KMS-11 (cell line): ENCODE results near the gene PDLIM3.
"Not testable (repeated sequence)": the region's sequence is repeated elsewhere in the genome, so short reads cannot be mapped to it uniquely, and the experiment has no call there.

ENCODE experiments used
- H2AFZ ChIP-seq: fragments of 200-600 bp; sonication (generic); 2 replicates; pipeline ENCODE4 v1.6.1; 2016; ENCODE audit warnings: antibody characterized with exemption, mixed run types, low read depth
- H3K27ac ChIP-seq: fragments of 200-600 bp; sonication (generic); 2 replicates; pipeline ENCODE4 v1.6.1; 2016; ENCODE audit warnings: mild to moderate bottlenecking, mixed run types
- H3K27me3 ChIP-seq: fragments of 200-600 bp; sonication (generic); 2 replicates; pipeline ENCODE4 v1.6.1; 2017; ENCODE audit warnings: mild to moderate bottlenecking, low read depth, mixed run types, moderate library complexity; ENCODE audit not compliant: insufficient read depth
- H3K36me3 ChIP-seq: fragments of 200-600 bp; sonication (generic); 2 replicates; pipeline ENCODE4 v1.6.1; 2017; ENCODE audit warnings: mild to moderate bottlenecking, mixed run types; ENCODE audit not compliant: insufficient read depth
- H3K4me1 ChIP-seq: fragments of 200-600 bp; sonication (generic); 2 replicates; pipeline ENCODE4 v1.6.1; 2016; ENCODE audit warnings: mild to moderate bottlenecking, low read depth, mixed run types; ENCODE audit not compliant: poor library complexity, severe bottlenecking
- H3K4me2 ChIP-seq: fragments of 200-600 bp; sonication (generic); 2 replicates; pipeline ENCODE4 v1.7.0; 2016; ENCODE audit warnings: mild to moderate bottlenecking, mixed run types
- H3K4me3 ChIP-seq: fragments of 200-600 bp; sonication (generic); IDR thresholded peaks from 2 replicates; pipeline ENCODE4 v1.6.1; 2017; ENCODE audit warnings: low read depth, low read length, mixed read lengths; ENCODE audit not compliant: insufficient read depth
- H3K79me2 ChIP-seq: fragments of 200-600 bp; sonication (generic); 2 replicates; pipeline ENCODE4 v1.6.1; 2016; ENCODE audit warnings: low read depth, mixed run types; ENCODE audit not compliant: insufficient read depth
- H3K9ac ChIP-seq: fragments of 200-600 bp; sonication (generic); 2 replicates; pipeline ENCODE4 v1.6.1; 2016; ENCODE audit warnings: mild to moderate bottlenecking, mixed run types
- H4K20me1 ChIP-seq: fragments of 200-600 bp; sonication (generic); 2 replicates; pipeline ENCODE4 v1.6.1; 2016; ENCODE audit warnings: mild to moderate bottlenecking, mixed run types; ENCODE audit not compliant: insufficient read depth
- TF ChIP-seq, protein P1 (sequence below): fragments of 200-600 bp; sonication (generic); conservative IDR thresholded peaks from 2 replicates; pipeline ENCODE4 v1.6.1; 2017; ENCODE audit warnings: low read depth, mild to moderate bottlenecking, antibody characterized with exemption, low read length, moderate library complexity, mixed read lengths

Gene PDLIM3

DNA sequence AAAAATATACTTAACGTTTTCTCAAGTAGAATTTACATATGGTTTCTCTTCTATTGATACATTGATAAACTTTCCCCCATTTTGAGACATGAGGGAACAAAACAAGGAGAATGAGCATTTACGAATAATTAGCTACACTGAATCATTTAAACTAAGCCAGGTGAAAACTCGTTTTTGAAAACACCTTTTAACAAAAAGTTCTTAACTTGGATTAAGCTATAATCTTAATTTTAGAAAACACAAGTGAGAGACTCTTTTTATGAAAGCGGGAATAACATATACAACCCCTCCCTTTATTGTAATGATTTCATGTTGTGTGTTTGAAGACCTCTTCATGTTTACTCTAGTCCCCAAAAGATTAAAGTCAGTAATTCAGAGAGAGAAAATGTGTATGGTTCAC lies 20.1 kb downstream of the PDLIM3 start:
- H3K27me3 ChIP-seq: no peaks in the 10 kb centered on the region
- no peaks in the 10 kb centered on the region for H4K20me1 ChIP-seq
- H3K4me3 ChIP-seq: no peak overlapping the region
- H3K27ac ChIP-seq: no peak overlapping the region
- no peak overlapping the region for H2AFZ ChIP-seq
- TF ChIP-seq, protein P1, sequence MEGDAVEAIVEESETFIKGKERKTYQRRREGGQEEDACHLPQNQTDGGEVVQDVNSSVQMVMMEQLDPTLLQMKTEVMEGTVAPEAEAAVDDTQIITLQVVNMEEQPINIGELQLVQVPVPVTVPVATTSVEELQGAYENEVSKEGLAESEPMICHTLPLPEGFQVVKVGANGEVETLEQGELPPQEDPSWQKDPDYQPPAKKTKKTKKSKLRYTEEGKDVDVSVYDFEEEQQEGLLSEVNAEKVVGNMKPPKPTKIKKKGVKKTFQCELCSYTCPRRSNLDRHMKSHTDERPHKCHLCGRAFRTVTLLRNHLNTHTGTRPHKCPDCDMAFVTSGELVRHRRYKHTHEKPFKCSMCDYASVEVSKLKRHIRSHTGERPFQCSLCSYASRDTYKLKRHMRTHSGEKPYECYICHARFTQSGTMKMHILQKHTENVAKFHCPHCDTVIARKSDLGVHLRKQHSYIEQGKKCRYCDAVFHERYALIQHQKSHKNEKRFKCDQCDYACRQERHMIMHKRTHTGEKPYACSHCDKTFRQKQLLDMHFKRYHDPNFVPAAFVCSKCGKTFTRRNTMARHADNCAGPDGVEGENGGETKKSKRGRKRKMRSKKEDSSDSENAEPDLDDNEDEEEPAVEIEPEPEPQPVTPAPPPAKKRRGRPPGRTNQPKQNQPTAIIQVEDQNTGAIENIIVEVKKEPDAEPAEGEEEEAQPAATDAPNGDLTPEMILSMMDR: no peak
- no peak overlapping the region for H3K4me2 ChIP-seq
- H3K36me3 ChIP-seq: no peaks in the 10 kb centered on the region
- no peaks in the 10 kb centered on the region for H3K4me1 ChIP-seq
- H3K79me2 ChIP-seq: no peaks in the 10 kb centered on the region
- H3K9ac ChIP-seq: no peak overlapping the region

DNA sequence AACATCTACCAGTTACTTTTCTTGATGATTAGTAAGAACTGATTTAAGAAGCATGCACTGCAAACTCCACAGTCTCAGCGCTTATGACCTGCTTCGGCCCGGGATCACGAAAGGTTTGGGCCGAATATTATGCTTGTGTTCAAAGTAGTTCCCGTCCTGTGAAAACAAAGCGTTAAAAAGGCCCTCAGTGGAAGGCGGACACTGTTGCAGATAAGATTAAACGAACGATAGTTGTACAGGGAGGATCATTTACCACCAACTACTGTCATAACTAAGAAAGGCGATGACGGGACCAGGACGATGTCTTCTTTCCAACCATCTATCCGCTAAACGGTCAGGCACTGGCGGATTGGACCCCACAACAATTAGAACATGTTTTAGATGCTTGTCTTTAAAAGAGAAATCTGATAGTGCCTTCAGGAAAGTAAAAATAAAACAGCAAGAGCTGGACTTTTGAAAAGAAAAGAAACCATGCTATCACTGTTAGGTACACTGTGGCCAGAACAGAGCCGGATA lies 21.1 kb downstream of the PDLIM3 start:
- no peaks in the 10 kb centered on the region for H4K20me1 ChIP-seq
- TF ChIP-seq, protein P1: no peak
- H3K4me2 ChIP-seq: no peak overlapping the region
- no peaks in the 10 kb centered on the region for H3K36me3 ChIP-seq
- H3K27me3 ChIP-seq: no peaks in the 10 kb centered on the region
- no peaks in the 10 kb centered on the region for H3K79me2 ChIP-seq
- no peak overlapping the region for H3K9ac ChIP-seq
- no peaks in the 10 kb centered on the region for H3K4me1 ChIP-seq
- H3K27ac ChIP-seq: no peak overlapping the region
- no peak overlapping the region for H3K4me3 ChIP-seq
- H2AFZ ChIP-seq: no peak overlapping the region

DNA sequence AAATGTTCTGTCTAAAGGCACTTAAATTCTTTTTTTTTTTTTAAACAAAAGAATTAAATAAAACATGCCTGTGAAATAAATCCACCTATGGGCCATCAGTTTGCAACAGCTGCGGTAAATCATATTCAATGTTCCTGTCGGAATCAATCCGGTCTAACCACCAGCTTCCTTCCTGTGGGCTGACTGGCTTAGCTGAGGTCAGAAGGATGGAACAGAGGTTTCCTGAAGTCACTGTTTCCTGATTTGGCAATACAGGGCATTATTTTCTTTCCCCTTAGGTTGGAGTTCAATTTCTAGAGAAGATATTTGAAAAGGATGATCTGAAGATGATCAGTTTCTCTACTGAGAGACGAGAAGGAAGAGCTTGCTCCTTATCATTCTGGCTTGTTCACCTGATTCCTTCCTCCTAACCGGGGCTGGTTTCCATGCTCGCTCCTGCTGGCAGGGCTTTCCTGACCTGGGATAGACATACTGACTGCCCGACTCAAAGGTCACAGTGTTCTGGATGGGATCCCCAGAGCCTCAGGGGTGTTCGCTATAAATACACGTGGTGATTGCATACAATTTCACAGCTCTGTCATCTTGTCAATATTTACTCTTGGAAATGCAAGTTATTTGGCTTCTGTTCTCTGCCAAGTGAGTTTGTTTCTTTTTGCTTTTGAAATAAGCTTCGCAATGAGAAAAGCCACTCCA lies 21.7 kb downstream of the PDLIM3 start:
- Histone ChIP-seq H2AFZ (no peak overlapping the region), H4K20me1 (no peaks in the 10 kb centered on the region), H3K9ac (no peak overlapping the region)

DNA sequence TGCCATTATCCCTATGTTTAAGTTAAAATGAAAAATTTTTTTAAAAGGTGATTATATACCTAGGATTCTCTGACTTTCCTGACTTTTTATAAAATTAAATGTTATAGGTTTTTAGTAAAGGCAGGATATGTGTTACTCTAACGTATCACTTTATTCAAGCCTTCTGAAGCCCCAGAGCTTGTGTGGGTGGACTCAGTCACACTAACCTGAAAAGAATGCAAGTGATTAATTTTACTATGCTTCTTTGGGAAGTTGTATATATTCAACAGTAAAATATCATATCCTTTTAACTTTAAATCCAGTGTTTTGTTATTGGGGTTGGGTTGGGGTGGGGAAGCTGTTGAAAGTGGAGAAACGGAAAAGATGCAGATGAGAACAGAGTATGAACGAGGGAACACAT lies 22.8 kb downstream of the PDLIM3 start:
- H3K4me2 ChIP-seq: no peak overlapping the region
- no peaks in the 10 kb centered on the region for H4K20me1 ChIP-seq
- H2AFZ ChIP-seq: no peak overlapping the region
- peaks cover 13% of the 10 kb centered on the region for H3K4me1 ChIP-seq
- no peaks in the 10 kb centered on the region for H3K36me3 ChIP-seq
- TF ChIP-seq, protein P1: no peak
- H3K4me3 ChIP-seq: no peak overlapping the region
- H3K27me3 ChIP-seq: no peaks in the 10 kb centered on the region
- H3K9ac ChIP-seq: no peak overlapping the region
- no peak overlapping the region for H3K27ac ChIP-seq
- H3K79me2 ChIP-seq: no peaks in the 10 kb centered on the region

More for the DNA sequence above, 21.7 kb downstream of the PDLIM3 start:
- Histone ChIP-seq H3K27me3 (no peaks in the 10 kb centered on the region), H3K4me3 (no peak overlapping the region), H3K79me2 (no peaks in the 10 kb centered on the region), H3K36me3 (no peaks in the 10 kb centered on the region), H3K27ac (no peak overlapping the region), H3K4me1 (peaks cover 2% of the 10 kb centered on the region), H3K4me2 (no peak overlapping the region)
- TF ChIP-seq, protein P1: no peak

DNA sequence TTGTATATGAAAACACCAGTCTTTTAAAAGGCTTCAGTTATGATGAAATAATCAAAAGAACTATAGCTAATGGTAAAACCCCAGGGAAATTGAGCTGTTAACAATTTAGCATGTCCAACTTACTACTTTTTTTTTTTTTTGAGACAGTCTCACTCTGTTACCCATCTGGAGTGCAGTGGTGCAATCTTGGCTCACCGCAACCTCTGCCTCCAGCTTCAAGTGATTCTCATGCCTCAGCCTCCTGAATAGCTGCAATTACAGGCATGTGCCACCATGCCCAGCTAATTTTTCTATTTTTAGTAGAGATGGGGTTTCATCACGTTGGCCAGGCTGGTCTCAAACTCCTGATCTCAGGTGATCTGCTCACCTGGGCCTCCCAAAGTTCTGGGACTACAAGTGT lies 24.1 kb downstream of the PDLIM3 start:
- not testable (repeated sequence) for H4K20me1 ChIP-seq, H3K27ac ChIP-seq, H3K9ac ChIP-seq, H3K36me3 ChIP-seq, H3K79me2 ChIP-seq, H3K4me2 ChIP-seq, H3K4me3 ChIP-seq, H2AFZ ChIP-seq, H3K27me3 ChIP-seq
- H3K4me1 ChIP-seq: peaks cover 15% of the 10 kb centered on the region
